Measurements from ENCODE around the gene GALR3. TPM values are rescaled to one million over a fixed set of nuclear protein-coding genes. Genes with fewer than 3 reads are reported as not detected.

The GALR3 gene
- total and polyA plus RNA-seq, 2 donors (not counting 1 experiment from before 2014, with no cell fraction given): not detected

DNA sequence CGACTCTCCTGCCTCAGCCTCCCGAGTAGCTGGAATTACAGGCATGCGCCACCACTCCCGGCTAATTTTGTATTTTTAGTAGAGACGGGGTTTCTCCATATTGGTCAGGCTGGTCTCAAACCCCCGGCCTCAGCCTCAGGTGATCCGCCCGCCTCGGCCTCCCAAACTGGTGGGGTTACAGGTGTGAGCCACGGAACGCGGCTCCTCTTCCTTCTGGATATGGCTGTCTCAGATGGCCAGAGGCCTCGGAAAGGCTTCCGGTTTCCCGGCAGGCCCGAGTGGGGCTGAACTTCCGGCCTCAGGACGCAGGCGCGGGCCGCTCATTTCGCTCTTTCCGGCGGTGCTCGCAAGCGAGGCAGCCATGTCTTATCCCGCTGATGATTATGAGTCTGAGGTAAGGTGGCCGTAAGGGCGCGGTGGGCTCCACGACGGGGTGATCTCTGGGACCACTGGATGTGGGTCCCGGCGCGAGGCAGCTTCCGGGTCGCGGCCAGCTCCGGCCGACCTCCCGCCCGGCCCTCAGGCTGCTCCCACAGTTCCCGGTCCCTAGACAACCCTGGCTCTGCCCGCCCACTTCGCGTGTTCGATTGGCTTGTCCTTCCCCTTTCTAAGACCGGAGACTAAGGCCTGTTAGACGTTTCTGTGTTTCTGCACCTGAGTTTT is 26.0 kb downstream of the GALR3 start, which contains the start of gene EIF3L:
TSS of gene EIF3L (plus strand) at position 331 of the 663 bp plus-strand sequence. CDS start at position 362, 31 bp downstream.
- Histone ChIP-seq H3K4me1 (ENCODE audit: control insufficient read depth, extremely low read depth, insufficient read depth, low read length) (no peaks in the 10 kb centered on the region), H3K9ac (ENCODE audit: insufficient read depth, low read length) (peak within 1 kb of the TSS; percentile 84), H3K79me2 (ENCODE audit: control insufficient read depth, insufficient read depth, low read length) (peaks cover 41% of the 10 kb centered on the region), H3K27me3 (ENCODE audit: control insufficient read depth, insufficient read depth, low read length) (no peaks in the 10 kb centered on the region), H3K4me2 (ENCODE audit: extremely low read depth, insufficient read depth, low read length) (peak within 1 kb of the TSS; percentile 90), H3K36me3 (ENCODE audit: control insufficient read depth, insufficient read depth, low read length) (peaks cover 9% of the 10 kb centered on the region), H4K20me1 (ENCODE audit: control insufficient read depth, extremely low read depth, insufficient read depth, low read length) (no peaks in the 10 kb centered on the region), H3K4me3 (replicated peaks in 1 of 4; ENCODE audit: control extremely low read depth in 1 of 4, insufficient read depth in 1 of 4, low read depth in 3 of 4, low read length in 4 of 4) (peak within 1 kb of the TSS; percentile 42 to 97 (median 78)), H2AFZ (ENCODE audit: low read length) (peak within 1 kb of the TSS; percentile 84), H3K9me3 (ENCODE audit: control insufficient read depth, insufficient read depth, low read depth, low read length) (no peaks in the 10 kb centered on the region), H3K27ac (ENCODE audit: insufficient read depth, low read length) (peak within 1 kb of the TSS; percentile 86)
- peak; percentile 86 to 88 for DNase-seq (ENCODE audit: low read depth in 2 of 2)
- TF ChIP-seq, protein P1, sequence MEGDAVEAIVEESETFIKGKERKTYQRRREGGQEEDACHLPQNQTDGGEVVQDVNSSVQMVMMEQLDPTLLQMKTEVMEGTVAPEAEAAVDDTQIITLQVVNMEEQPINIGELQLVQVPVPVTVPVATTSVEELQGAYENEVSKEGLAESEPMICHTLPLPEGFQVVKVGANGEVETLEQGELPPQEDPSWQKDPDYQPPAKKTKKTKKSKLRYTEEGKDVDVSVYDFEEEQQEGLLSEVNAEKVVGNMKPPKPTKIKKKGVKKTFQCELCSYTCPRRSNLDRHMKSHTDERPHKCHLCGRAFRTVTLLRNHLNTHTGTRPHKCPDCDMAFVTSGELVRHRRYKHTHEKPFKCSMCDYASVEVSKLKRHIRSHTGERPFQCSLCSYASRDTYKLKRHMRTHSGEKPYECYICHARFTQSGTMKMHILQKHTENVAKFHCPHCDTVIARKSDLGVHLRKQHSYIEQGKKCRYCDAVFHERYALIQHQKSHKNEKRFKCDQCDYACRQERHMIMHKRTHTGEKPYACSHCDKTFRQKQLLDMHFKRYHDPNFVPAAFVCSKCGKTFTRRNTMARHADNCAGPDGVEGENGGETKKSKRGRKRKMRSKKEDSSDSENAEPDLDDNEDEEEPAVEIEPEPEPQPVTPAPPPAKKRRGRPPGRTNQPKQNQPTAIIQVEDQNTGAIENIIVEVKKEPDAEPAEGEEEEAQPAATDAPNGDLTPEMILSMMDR (conservative IDR thresholded peaks at IDR 0.05 in 1 of 2, IDR thresholded peaks at IDR 0.05 in 1 of 2; ENCODE audit: low read depth in 1 of 2, low read length in 2 of 2): no peak
- TF ChIP-seq EZH2 (IDR thresholded peaks at IDR 0.05; ENCODE audit: low read length, missing control alignments): no peak

DNA sequence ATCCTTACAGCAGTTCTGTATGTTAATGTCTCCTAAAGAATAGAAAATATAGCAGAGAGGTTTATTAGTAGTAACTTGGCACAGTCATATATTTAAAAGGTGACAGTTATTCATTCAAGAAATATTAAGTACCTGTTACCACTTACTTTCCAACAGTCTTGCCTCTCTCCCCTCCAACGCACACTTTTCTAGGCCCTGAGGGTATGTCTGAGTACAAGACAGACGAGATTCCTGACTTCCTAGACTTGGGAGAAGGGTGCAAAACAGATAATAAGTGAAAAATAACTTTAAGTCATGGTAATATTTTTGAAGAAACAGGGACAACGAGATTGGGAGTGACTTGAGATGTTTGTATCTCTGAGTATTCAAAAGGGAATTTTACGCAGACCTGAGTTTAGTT is 27.6 kb downstream of the GALR3 start:
- Histone ChIP-seq H3K4me3 (replicated peaks in 1 of 4; ENCODE audit: control extremely low read depth in 1 of 4, insufficient read depth in 1 of 4, low read depth in 3 of 4, low read length in 4 of 4) (no peak overlapping the region), H3K79me2 (ENCODE audit: control insufficient read depth, insufficient read depth, low read length) (peaks cover 46% of the 10 kb centered on the region), H3K27ac (ENCODE audit: insufficient read depth, low read length) (no peak overlapping the region), H3K4me1 (ENCODE audit: control insufficient read depth, extremely low read depth, insufficient read depth, low read length) (no peaks in the 10 kb centered on the region), H4K20me1 (ENCODE audit: control insufficient read depth, extremely low read depth, insufficient read depth, low read length) (no peaks in the 10 kb centered on the region), H3K27me3 (ENCODE audit: control insufficient read depth, insufficient read depth, low read length) (no peaks in the 10 kb centered on the region), H2AFZ (ENCODE audit: low read length) (no peak overlapping the region), H3K9me3 (ENCODE audit: control insufficient read depth, insufficient read depth, low read depth, low read length) (no peaks in the 10 kb centered on the region), H3K9ac (ENCODE audit: insufficient read depth, low read length) (no peak overlapping the region), H3K36me3 (ENCODE audit: control insufficient read depth, insufficient read depth, low read length) (peaks cover 13% of the 10 kb centered on the region), H3K4me2 (ENCODE audit: extremely low read depth, insufficient read depth, low read length) (no peak overlapping the region)
- no peak for TF ChIP-seq EZH2 (IDR thresholded peaks at IDR 0.05; ENCODE audit: low read length, missing control alignments)
- TF ChIP-seq, protein P1 (conservative IDR thresholded peaks at IDR 0.05 in 1 of 2, IDR thresholded peaks at IDR 0.05 in 1 of 2; ENCODE audit: low read depth in 1 of 2, low read length in 2 of 2): no peak
- no peak for DNase-seq (ENCODE audit: low read depth in 2 of 2)

DNA sequence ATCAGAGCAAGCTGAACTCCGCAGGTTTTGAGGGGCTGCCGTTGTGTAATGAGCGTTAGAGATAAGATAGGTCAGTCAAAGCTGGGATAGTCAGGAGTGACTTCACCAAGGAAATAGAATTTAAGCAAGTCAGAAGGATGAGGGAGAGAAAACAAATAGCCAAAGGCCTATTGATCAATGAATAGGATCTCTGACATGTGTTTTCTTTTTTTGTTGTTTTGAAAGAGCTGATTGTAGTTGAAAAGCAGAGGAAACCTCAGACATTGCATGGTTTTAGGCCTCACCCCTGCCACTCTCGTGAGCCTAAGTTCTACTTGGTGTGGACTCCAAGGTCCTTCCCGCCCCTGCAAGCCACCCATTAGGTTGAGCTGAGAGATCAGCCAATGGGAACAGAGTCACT is 29.2 kb downstream of the GALR3 start:
- no peaks in the 10 kb centered on the region for H4K20me1 ChIP-seq (ENCODE audit: control insufficient read depth, extremely low read depth, insufficient read depth, low read length)
- no peak overlapping the region for H3K27ac ChIP-seq (ENCODE audit: insufficient read depth, low read length)
- no peak for DNase-seq (ENCODE audit: low read depth in 2 of 2)
- peaks cover 46% of the 10 kb centered on the region for H3K79me2 ChIP-seq (ENCODE audit: control insufficient read depth, insufficient read depth, low read length)
- no peak overlapping the region for H3K4me3 ChIP-seq (replicated peaks in 1 of 4; ENCODE audit: control extremely low read depth in 1 of 4, insufficient read depth in 1 of 4, low read depth in 3 of 4, low read length in 4 of 4)
- no peaks in the 10 kb centered on the region for H3K27me3 ChIP-seq (ENCODE audit: control insufficient read depth, insufficient read depth, low read length)
- no peak overlapping the region for H3K9ac ChIP-seq (ENCODE audit: insufficient read depth, low read length)
- H3K36me3 ChIP-seq (ENCODE audit: control insufficient read depth, insufficient read depth, low read length): peaks cover 15% of the 10 kb centered on the region
- H3K9me3 ChIP-seq (ENCODE audit: control insufficient read depth, insufficient read depth, low read depth, low read length): no peaks in the 10 kb centered on the region
- no peak for TF ChIP-seq EZH2 (IDR thresholded peaks at IDR 0.05; ENCODE audit: low read length, missing control alignments)
- TF ChIP-seq, protein P1 (conservative IDR thresholded peaks at IDR 0.05 in 1 of 2, IDR thresholded peaks at IDR 0.05 in 1 of 2; ENCODE audit: low read depth in 1 of 2, low read length in 2 of 2): no peak
- H3K4me1 ChIP-seq (ENCODE audit: control insufficient read depth, extremely low read depth, insufficient read depth, low read length): no peaks in the 10 kb centered on the region
- no peak overlapping the region for H3K4me2 ChIP-seq (ENCODE audit: extremely low read depth, insufficient read depth, low read length)
- H2AFZ ChIP-seq (ENCODE audit: low read length): no peak overlapping the region

All from fibroblast of lung (primary cell).